B cell (primary cell): ENCODE results near the gene PARD3.

Experiments used
- EZH2 ChIP-seq: IDR thresholded peaks from 2 replicates; pipeline ENCODE4 v1.6.1; 2012; ENCODE audit warnings: borderline replicate concordance, low read depth, mild to moderate bottlenecking, moderate library complexity, low read length; ENCODE audit not compliant: insufficient read depth, poor library complexity, severe bottlenecking
- TF ChIP-seq, protein P1 (sequence below): fragments of 200-600 bp; IDR thresholded peaks from one replicate; pipeline ENCODE4 v1.8.0; 2022; ENCODE audit warnings: antibody characterized with exemption, mild to moderate bottlenecking

DNA sequence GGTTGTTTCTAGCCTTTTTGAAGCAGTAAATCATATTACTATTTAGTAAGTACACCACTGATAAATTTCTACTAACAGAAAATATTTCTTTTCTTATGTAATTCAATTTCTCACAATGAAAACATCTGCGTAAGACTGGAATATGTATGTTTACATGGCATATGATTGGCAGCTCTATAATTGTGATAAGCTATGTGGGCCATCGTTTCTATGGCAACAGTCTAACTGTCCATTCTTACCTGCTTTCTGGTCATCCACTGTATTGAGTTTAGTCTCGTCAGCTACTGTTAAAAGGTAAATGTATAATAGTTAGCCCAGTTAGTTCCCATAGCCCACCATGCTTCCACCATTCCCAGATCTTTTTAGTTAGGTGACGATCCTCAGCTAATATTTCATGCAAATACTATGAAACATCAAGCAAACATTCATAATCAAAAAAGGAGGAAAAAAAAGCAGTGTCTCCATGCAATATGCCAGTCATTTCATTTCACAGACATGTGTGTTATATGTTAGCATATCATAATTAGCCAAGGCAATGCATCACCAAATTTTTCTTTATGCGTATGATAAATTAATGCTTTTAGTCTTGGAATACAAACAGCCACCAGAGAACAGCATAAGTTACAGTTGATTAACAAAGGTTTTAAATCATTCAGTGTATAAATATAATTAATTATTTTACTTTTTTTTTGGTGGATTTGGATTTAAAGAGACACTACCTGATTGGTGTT, 479.0 kb downstream of the PARD3 start:
- no peak for TF ChIP-seq EZH2
- TF ChIP-seq, protein P1, sequence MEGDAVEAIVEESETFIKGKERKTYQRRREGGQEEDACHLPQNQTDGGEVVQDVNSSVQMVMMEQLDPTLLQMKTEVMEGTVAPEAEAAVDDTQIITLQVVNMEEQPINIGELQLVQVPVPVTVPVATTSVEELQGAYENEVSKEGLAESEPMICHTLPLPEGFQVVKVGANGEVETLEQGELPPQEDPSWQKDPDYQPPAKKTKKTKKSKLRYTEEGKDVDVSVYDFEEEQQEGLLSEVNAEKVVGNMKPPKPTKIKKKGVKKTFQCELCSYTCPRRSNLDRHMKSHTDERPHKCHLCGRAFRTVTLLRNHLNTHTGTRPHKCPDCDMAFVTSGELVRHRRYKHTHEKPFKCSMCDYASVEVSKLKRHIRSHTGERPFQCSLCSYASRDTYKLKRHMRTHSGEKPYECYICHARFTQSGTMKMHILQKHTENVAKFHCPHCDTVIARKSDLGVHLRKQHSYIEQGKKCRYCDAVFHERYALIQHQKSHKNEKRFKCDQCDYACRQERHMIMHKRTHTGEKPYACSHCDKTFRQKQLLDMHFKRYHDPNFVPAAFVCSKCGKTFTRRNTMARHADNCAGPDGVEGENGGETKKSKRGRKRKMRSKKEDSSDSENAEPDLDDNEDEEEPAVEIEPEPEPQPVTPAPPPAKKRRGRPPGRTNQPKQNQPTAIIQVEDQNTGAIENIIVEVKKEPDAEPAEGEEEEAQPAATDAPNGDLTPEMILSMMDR = no peak
